ENCODE measurements around the gene RPRD1B.
"Not testable (repeated sequence)": the region's sequence is repeated elsewhere in the genome, so short reads cannot be mapped to it uniquely, and the experiment has no call there.

RPRD1B gene

DNA sequence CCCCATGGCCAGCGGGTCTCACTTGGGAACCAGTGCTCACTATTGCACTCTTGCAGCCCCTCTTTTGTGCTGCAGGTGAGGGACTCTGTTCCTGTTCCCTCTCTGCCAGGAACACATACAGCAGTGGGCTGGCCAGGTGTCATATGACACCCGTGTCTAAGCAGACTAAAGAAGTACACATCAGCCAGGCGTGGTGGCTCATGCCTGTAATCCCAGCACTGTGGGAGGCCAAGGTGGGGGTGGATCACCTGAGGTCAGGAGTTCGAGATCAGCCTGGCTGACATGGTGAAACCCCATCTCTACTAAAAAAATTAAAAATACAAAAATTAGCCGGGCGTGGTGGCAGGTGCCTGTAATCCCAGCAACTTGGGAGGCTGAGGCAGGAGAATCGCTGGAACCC lies 74.4 kb downstream of the RPRD1B start:
- DNase-seq, result not testable (repeated sequence)

DNA sequence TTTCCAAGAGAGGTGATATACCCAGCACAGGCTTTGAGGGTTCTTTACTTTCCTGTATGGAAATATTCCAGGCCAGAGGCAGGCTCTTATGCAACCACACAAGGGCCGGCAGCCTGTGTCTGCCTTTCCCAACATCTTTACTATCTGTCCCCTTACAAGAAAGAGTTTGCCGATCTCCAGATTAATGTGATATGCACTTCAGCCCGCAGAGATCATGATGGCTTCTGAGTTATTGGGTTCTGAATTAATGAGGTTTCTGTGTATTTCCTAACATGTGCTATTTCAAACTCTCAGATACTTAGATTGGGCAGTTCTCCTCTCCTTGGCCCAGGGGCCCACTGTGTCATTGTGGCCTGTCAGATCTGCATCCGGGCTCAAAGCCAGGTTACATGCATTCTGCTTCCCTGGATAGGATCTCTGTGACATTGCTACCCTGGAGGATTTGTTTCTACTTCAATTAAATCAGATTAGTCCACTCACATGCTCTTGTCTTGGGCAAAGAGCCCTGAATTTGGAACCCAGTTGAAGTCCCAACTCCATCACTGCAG lies 75.0 kb downstream of the RPRD1B start:
- DNase-seq, result no peak

- DNase-seq, result no peak
These were observed 75.5 kb downstream of the RPRD1B start for GRCh38 chr20:38108986-38109541.

GRCh38 chr20:38109591-38110524 lies 76.3 kb downstream of the RPRD1B start:
- DNase-seq, result no peak

- DNase-seq, result no peak
These were observed 77.1 kb downstream of the RPRD1B start for GRCh38 chr20:38110525-38111178.

GRCh38 chr20:38111366-38112232 lies 78.1 kb downstream of the RPRD1B start:
- no peak for DNase-seq

DNA sequence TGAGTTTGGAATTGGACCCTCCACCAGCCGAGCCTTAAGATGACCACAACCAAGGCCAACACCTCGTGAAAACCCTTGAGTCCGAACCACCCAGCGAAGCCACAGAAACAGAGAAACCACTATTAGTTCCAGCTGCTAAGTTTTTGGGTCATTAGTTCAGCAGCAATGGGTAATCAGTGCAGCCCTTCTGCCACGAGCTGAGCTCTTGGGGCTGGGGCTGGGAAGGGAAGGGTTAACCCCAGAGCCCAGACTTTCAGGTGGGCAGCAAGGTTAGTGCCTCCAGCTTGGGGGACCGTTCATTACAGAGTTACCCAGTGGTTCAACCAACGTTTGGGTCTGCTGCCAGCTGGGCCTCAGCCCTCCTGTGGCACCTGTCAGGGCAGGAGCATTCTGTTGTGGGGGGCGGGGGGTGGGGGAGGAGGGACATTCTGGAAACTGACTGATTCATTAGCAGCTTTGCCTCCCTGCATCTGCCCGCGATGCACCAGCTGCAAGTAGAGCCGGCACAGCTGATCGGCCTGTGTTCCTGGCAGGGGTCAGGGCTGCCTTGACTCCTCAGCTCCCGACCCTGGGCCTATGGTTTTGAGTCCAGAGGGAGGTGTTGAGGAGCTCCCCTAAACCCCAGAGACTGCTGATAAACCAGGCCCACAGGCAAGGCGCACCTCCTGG lies 78.8 kb downstream of the RPRD1B start:
- no peak for DNase-seq

- DNase-seq, result no peak
These were observed 79.4 kb downstream of the RPRD1B start for GRCh38 chr20:38112930-38113294.

- DNase-seq, result peak; percentile 66
These were observed 80.1 kb downstream of the RPRD1B start for GRCh38 chr20:38113401-38114325.

DNA sequence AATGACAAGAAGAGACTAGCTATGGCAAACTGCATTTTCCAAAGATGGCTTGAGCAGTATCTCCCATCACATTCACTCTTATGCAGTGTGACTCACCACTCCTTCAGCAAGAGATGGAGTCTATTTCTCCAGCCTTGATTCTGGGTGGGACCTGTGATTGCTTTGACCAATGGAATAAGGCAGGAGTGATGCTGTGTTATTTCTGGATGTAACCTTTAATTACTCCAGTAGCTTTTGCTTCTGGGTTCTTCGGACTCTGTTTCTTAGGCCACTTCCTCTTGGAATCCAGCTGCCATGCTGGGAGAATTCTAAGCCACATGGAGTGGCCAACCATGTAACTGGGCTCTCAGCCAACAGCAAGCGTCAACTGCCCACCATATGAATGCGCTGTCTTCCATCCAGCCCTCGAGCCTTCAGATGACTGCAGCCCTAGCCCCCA lies 80.8 kb downstream of the RPRD1B start:
- peak; percentile 25 for DNase-seq

DNA sequence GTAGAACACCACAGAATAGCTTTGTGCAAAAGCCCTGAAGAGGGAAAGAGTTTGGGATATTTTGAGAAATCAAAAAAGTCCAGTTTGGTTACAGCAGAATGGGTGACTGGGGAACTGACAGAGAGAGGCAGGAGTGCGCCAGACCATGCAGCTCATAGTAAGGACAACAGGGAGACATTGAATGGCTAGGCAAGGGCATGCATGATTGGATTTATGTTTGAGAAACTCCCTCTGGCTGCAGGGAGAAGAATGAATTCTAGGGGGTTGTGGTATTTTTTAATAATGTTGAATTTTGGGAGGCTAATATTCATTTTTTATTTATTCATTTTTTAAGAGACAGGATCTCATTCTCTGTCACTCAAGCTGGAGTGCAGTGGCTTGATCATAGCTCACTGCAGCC lies 81.7 kb downstream of the RPRD1B start:
- DNase-seq, result no peak

- no peak for DNase-seq
These were observed 82.3 kb downstream of the RPRD1B start for GRCh38 chr20:38115896-38116295.

- DNase-seq, result no peak
These were observed 83.0 kb downstream of the RPRD1B start for GRCh38 chr20:38116409-38117165.

GRCh38 chr20:38117205-38117604 lies 83.7 kb downstream of the RPRD1B start:
- no peak for DNase-seq

- DNase-seq, result no peak
These were observed 84.1 kb downstream of the RPRD1B start for GRCh38 chr20:38117635-38118034.

DNA sequence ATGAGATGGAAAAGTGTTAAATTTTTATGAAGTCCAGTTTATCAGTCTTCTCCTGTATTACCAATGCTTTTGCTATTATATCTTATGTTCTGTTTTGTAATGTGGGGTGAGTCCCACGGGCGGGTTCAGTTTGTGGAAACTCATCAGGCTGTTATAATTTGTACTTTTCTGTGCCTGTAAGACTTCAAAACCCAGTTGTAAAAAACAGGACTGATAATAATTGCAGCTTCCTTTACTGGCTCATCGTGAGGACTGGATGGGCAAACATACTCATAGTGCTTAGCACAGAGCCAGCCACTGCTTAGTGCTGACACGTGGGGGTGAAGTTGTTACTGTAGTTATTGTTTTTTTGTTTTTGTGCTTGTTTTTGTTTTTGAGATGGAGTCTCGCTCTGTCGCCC lies 85.9 kb downstream of the RPRD1B start:
- no peak for DNase-seq

DNA sequence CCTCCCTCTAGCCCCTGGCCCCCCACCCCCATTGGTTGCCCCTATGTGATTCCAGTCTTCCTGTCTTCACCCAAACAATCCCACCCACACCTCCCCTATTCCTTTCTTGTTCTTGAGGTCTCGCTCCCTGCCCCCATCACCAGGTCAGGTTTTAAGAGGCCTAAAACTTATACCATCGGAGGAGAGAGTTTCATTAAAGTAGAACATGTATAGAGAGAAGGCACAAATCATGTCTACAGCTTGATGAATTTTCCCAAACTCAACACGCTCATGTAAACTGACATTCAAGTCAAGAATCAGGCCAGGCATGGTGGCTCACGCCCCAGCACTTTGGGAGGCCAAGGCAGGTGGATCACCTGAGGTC lies 87.1 kb downstream of the RPRD1B start:
- no peak for DNase-seq

GRCh38 chr20:38121741-38122140 lies 88.2 kb downstream of the RPRD1B start:
- DNase-seq, result no peak

DNA sequence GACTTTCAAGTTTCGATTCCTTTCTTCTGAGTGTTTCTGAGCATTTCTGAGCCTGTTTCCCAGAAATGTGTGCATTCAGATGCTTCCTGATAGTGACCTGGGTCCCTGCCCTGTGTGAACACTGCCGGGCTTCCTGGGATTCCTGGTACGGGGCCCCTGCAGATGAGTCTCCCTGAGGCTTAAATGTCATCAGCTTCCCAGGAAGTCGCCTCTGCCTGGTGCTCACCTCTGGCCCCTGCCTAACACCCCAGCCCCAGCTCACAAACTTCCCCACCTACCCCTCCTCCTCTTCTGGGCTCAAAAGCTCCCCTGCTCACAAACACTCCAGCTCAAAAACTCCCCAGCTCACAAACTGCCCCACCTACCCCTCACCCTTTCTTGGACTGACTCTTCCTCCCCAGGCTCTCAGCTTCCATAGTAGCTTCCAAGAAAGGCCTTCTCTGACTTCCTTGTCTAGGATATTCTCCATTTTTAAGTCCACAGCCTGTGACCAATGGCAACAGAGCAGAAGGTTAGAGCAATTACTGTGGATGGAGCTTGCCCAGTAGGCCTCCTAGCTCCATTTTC lies 89.6 kb downstream of the RPRD1B start:
- DNase-seq, result peak; percentile 52

Measured in DMS53 (cell line).